ENCODE results near the gene ADAMTS12.
"Not testable (repeated sequence)": the region's sequence is repeated elsewhere in the genome, so short reads cannot be mapped to it uniquely, and the experiment has no call there.

ADAMTS12 gene

GRCh38 chr5:33905381-33905780, 13.6 kb upstream of the ADAMTS12 start:
- DNase-seq: no peak
- intact Hi-C loops (cut with DNase I): no loop called here

- intact Hi-C loops (cut with DNase I): no loop called here
- no peak for DNase-seq
Measured at GRCh38 chr5:33903118-33903517, 11.3 kb upstream of the ADAMTS12 start.

GRCh38 chr5:33901156-33901555, 9.4 kb upstream of the ADAMTS12 start:
- intact Hi-C loops (cut with DNase I): no loop called here
- DNase-seq: no peak

GRCh38 chr5:33894566-33894965, 2.8 kb upstream of the ADAMTS12 start:
- intact Hi-C loops (cut with DNase I): no loop called here
- DNase-seq: no peak

GRCh38 chr5:33892620-33893137, 889 bp upstream of the ADAMTS12 start:
- no peak for DNase-seq
- intact Hi-C loops (cut with DNase I): no loop called here

- DNase-seq: peak in 1 of 10 donors; percentile 70
- intact Hi-C loops (cut with DNase I): no loop called here
Measured at GRCh38 chr5:33891446-33891787, 373 bp downstream of the ADAMTS12 start.

GRCh38 chr5:33890131-33891032, 1.4 kb downstream of the ADAMTS12 start:
- no peak for DNase-seq
- intact Hi-C loops (cut with DNase I): no loop called here

- no peak for DNase-seq
- intact Hi-C loops (cut with DNase I): no loop called here
Measured at GRCh38 chr5:33888587-33888986, 3.2 kb downstream of the ADAMTS12 start.

- no peak for DNase-seq
- intact Hi-C loops (cut with DNase I): no loop called here
Measured at GRCh38 chr5:33887268-33887667, 4.5 kb downstream of the ADAMTS12 start.

GRCh38 chr5:33886283-33886682, 5.5 kb downstream of the ADAMTS12 start:
- no peak for DNase-seq
- intact Hi-C loops (cut with DNase I): no loop called here

GRCh38 chr5:33885679-33886078, 6.1 kb downstream of the ADAMTS12 start:
- no peak for DNase-seq

GRCh38 chr5:33883482-33883881, 8.3 kb downstream of the ADAMTS12 start:
- DNase-seq: no peak
- intact Hi-C loops (cut with DNase I): no loop called here

More at GRCh38 chr5:33885679-33886078, 6.1 kb downstream of the ADAMTS12 start:
- intact Hi-C loops (cut with DNase I): no loop called here

- intact Hi-C loops (cut with DNase I): no loop called here
- no peak for DNase-seq
Measured at GRCh38 chr5:33880319-33880718, 11.5 kb downstream of the ADAMTS12 start.

- DNase-seq: no peak
- intact Hi-C loops (cut with DNase I): no loop called here
Measured at GRCh38 chr5:33877449-33877848, 14.3 kb downstream of the ADAMTS12 start.

GRCh38 chr5:33867241-33867640, 24.5 kb downstream of the ADAMTS12 start:
- intact Hi-C loops (cut with DNase I): no loop called here
- no peak for DNase-seq

- DNase-seq; intact Hi-C loops (cut with DNase I): not testable (repeated sequence)
Measured at GRCh38 chr5:33859177-33859576, 32.6 kb downstream of the ADAMTS12 start.

GRCh38 chr5:33857037-33857436, 34.8 kb downstream of the ADAMTS12 start:
- DNase-seq: no peak
- intact Hi-C loops (cut with DNase I): no loop called here

GRCh38 chr5:33855396-33855795, 36.4 kb downstream of the ADAMTS12 start:
- intact Hi-C loops (cut with DNase I): no loop called here
- no peak for DNase-seq

- no peak for DNase-seq
Measured at GRCh38 chr5:33854733-33855151, 37.0 kb downstream of the ADAMTS12 start.

GRCh38 chr5:33852837-33853236, 39.0 kb downstream of the ADAMTS12 start:
- intact Hi-C loops (cut with DNase I): no loop called here
- DNase-seq: no peak

More at GRCh38 chr5:33854733-33855151, 37.0 kb downstream of the ADAMTS12 start:
- intact Hi-C loops (cut with DNase I): no loop called here

GRCh38 chr5:33852319-33852718, 39.5 kb downstream of the ADAMTS12 start:
- intact Hi-C loops (cut with DNase I): no loop called here
- DNase-seq: no peak

- no peak for DNase-seq
- intact Hi-C loops (cut with DNase I): no loop called here
Measured at GRCh38 chr5:33850100-33850594, 41.6 kb downstream of the ADAMTS12 start.

Data from posterior cingulate gyrus (tissue), 11 donors.